Lower leg skin (tissue), 4 donors: ENCODE measurements around the gene LGMN. TPM values are rescaled to one million over a fixed set of nuclear protein-coding genes. Genes with fewer than 3 reads are reported as not detected.
A peak's percentile ranks its signal among the peaks of the same experiment; 100 is the strongest.
"Not testable (repeated sequence)": the region's sequence is repeated elsewhere in the genome, so short reads cannot be mapped to it uniquely, and the experiment has no call there.

ENCODE experiments used
- DNase-seq, 2 donors: peaks; one replicate each; pipeline ENCODE4 v3.0.0-alpha.2; 2019; ENCODE audit warnings: low spot score in 2 of 2
- H3K4me3 ChIP-seq: fragments of 200-600 bp; sonication (generic); 2 replicates; pipeline ENCODE4 v1.5.1; 2017; ENCODE audit warnings: mild to moderate bottlenecking, low read depth; ENCODE audit not compliant: poor library complexity, severe bottlenecking
- CTCF ChIP-seq, 3 donors: fragments of 450-650 bp; IDR thresholded peaks; one replicate each; pipeline ENCODE4 v1.5.1; 2016; ENCODE audit warnings: antibody characterized with exemption in 3 of 3, mild to moderate bottlenecking in 3 of 3, moderate library complexity in 2 of 3
- POLR2A ChIP-seq, 2 donors: fragments of 450-650 bp; IDR thresholded peaks; one replicate each; pipeline ENCODE4 v1.6.1; 2016 to 2017; ENCODE audit warnings: antibody characterized with exemption in 2 of 2, mild to moderate bottlenecking in 1 of 2, moderate library complexity in 1 of 2
- WGBS, 2 donors: methylation state at CpG; one replicate each; pipeline ENCODE4 v1.1.5; 2018; 5-methylcytosine and 5-hydroxymethylcytosine counted together
- intact Hi-C: fragments of 100-400 bp; cut with DNase I; formaldehyde crosslinking; loops from one replicate; pipeline ENCODE4 v1.15.0; 2023; ENCODE audit warnings: low total_unique reads
- total RNA-seq, 4 donors: library from RNA; depleted of rRNA; stranded (reverse); fragments of >200 nt; gene quantifications; one replicate each; pipeline ENCODE4 v1.1.0, GENCODE V29; 2016

Gene LGMN
- total RNA-seq, 4 donors from 2014 or later = 36.5 to 48.0 (median 41.3) TPM

GRCh38 chr14:92718664-92719063, 29.8 kb downstream of the LGMN start:
- no peak overlapping the region for H3K4me3 ChIP-seq
- no peak for DNase-seq
- 88 to 90% methylated on average over 8 of the region's 8 CpGs for WGBS, 2 donors
- TF ChIP-seq POLR2A (IDR thresholded peaks at IDR 0.05) = no peak
- no peak for TF ChIP-seq CTCF (IDR thresholded peaks at IDR 0.05)
- intact Hi-C loops = loop anchor here (10.0 kb wide), 1 partner anchor 66 kb away; no protein-coding TSS in a partner anchor

GRCh38 chr14:92717571-92718042, 30.8 kb downstream of the LGMN start:
- H3K4me3 ChIP-seq = no peak overlapping the region
- intact Hi-C loops = loop anchor here (10.0 kb wide), 1 partner anchor 67 kb away; no protein-coding TSS in a partner anchor
- no peak for TF ChIP-seq CTCF (IDR thresholded peaks at IDR 0.05)
- no peak for TF ChIP-seq POLR2A (IDR thresholded peaks at IDR 0.05)
- no peak for DNase-seq
- 63 to 79% methylated on average over 11 of the region's 11 CpGs for WGBS, 2 donors

- DNase-seq = no peak
- no peak overlapping the region for H3K4me3 ChIP-seq
- WGBS, 2 donors = 72 to 92% methylated on average over 10 of the region's 10 CpGs
- TF ChIP-seq CTCF (IDR thresholded peaks at IDR 0.05) (no peak), POLR2A (IDR thresholded peaks at IDR 0.05) (no peak)
- intact Hi-C loops = loop anchor here (10.0 kb wide), 1 partner anchor 69 kb away; no protein-coding TSS in a partner anchor
Measured at GRCh38 chr14:92716131-92716530, 32.3 kb downstream of the LGMN start.

GRCh38 chr14:92714739-92715307, 33.6 kb downstream of the LGMN start:
- DNase-seq = peak; percentile 68 to 95
- peak in 1 of 3 donors; percentile 62 for TF ChIP-seq CTCF (IDR thresholded peaks at IDR 0.05)
- WGBS, 2 donors = 81 to 85% methylated on average over 7 of the region's 7 CpGs
- H3K4me3 ChIP-seq = not testable (repeated sequence)
- intact Hi-C loops = loop anchor here (10.0 kb wide), 1 partner anchor 70 kb away; no protein-coding TSS in a partner anchor

GRCh38 chr14:92712654-92713051, 35.8 kb downstream of the LGMN start:
- no peak for DNase-seq
- TF ChIP-seq POLR2A (IDR thresholded peaks at IDR 0.05) (no peak), CTCF (IDR thresholded peaks at IDR 0.05) (no peak)
- intact Hi-C loops = loop anchor here (10.0 kb wide), 1 partner anchor 72 kb away; no protein-coding TSS in a partner anchor
- 95 to 98% methylated on average over 7 to 8 of the region's 8 CpGs for WGBS, 2 donors
- H3K4me3 ChIP-seq = no peak overlapping the region
